ENCODE data around the gene SAMD4A.

SAMD4A gene

DNA sequence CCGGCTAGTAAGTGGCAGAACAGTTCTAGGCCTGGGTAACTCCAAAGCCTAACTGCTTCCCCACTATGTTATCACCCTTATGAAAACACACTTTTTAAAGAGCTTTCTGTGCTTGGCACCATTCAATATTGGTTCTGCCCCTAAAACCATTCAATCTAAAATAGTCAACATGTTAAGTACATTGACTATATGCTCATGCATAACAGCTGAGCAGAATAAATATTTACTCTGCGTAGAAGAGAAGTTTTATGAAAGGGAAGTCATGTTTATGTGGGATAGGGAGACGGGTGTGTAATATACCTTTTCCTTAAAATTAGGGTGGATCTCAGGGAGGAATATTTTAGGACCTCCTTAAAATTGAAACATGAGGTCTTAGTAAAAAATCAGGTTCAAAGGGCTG is 80.5 kb downstream of the SAMD4A start:
- in situ Hi-C loops (cut with MboI; ENCODE audit: low pct_unique_long_range_greater_than_20kb, low sequenced_read_pairs, unreplicated experiment), result no loop called here
- TF ChIP-seq, protein P1, sequence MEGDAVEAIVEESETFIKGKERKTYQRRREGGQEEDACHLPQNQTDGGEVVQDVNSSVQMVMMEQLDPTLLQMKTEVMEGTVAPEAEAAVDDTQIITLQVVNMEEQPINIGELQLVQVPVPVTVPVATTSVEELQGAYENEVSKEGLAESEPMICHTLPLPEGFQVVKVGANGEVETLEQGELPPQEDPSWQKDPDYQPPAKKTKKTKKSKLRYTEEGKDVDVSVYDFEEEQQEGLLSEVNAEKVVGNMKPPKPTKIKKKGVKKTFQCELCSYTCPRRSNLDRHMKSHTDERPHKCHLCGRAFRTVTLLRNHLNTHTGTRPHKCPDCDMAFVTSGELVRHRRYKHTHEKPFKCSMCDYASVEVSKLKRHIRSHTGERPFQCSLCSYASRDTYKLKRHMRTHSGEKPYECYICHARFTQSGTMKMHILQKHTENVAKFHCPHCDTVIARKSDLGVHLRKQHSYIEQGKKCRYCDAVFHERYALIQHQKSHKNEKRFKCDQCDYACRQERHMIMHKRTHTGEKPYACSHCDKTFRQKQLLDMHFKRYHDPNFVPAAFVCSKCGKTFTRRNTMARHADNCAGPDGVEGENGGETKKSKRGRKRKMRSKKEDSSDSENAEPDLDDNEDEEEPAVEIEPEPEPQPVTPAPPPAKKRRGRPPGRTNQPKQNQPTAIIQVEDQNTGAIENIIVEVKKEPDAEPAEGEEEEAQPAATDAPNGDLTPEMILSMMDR (IDR thresholded peaks at IDR 0.05; ENCODE audit: extremely low read depth, insufficient read depth, missing control alignments), result no peak
- DNase-seq (ENCODE audit: low spot score), result no peak

- in situ Hi-C loops (cut with MboI; ENCODE audit: low pct_unique_long_range_greater_than_20kb, low sequenced_read_pairs, unreplicated experiment), result no loop called here
- TF ChIP-seq, protein P1 (IDR thresholded peaks at IDR 0.05; ENCODE audit: extremely low read depth, insufficient read depth, missing control alignments), result no peak
- DNase-seq (ENCODE audit: low spot score), result no peak
Measured at GRCh38 chr14:54649056-54649455, 82.1 kb downstream of the SAMD4A start.

DNA sequence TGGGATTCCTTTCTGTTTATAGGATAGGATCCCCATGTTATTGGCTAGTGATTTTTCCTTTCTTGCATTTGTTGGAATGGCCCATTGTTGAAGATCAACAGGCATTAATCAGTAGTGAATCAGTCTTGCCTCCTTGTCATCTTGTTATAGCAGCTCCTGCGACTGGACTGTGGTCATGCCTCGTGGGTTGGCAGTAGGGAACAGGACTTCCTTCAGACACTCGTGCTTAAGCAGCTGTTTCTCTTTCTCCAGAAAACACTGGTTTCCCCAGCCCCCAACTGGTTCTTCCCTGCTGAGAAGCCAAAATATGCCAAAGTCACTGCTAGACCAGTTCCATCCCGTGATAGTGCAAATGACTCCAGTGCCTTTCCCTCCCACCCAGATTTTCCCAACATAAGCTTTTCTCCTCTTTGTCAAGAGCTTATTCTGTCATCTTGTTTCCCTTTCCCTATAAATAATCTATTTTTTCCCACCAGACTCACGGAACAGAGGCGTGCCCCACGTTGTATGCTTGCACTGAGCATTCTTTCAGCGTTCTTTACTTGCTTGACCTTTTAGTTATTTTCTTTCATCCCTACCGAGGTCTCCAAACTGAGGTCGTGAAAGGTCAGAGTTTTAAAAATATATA is 83.5 kb downstream of the SAMD4A start:
- TF ChIP-seq, protein P1 (IDR thresholded peaks at IDR 0.05; ENCODE audit: extremely low read depth, insufficient read depth, missing control alignments), result no peak
- in situ Hi-C loops (cut with MboI; ENCODE audit: low pct_unique_long_range_greater_than_20kb, low sequenced_read_pairs, unreplicated experiment), result no loop called here
- no peak for DNase-seq (ENCODE audit: low spot score)

- TF ChIP-seq, protein P1 (IDR thresholded peaks at IDR 0.05; ENCODE audit: extremely low read depth, insufficient read depth, missing control alignments), result no peak
- in situ Hi-C loops (cut with MboI; ENCODE audit: low pct_unique_long_range_greater_than_20kb, low sequenced_read_pairs, unreplicated experiment), result no loop called here
Measured at GRCh38 chr14:54650959-54651351, 84.0 kb downstream of the SAMD4A start.

GRCh38 chr14:54651649-54652048 is 84.7 kb downstream of the SAMD4A start:
- DNase-seq (ENCODE audit: low spot score), result no peak
- in situ Hi-C loops (cut with MboI; ENCODE audit: low pct_unique_long_range_greater_than_20kb, low sequenced_read_pairs, unreplicated experiment), result no loop called here
- TF ChIP-seq, protein P1 (IDR thresholded peaks at IDR 0.05; ENCODE audit: extremely low read depth, insufficient read depth, missing control alignments), result no peak

More at GRCh38 chr14:54650959-54651351, 84.0 kb downstream of the SAMD4A start:
- DNase-seq (ENCODE audit: low spot score), result no peak

GRCh38 chr14:54652188-54652587 is 85.3 kb downstream of the SAMD4A start:
- TF ChIP-seq, protein P1 (IDR thresholded peaks at IDR 0.05; ENCODE audit: extremely low read depth, insufficient read depth, missing control alignments), result no peak
- DNase-seq (ENCODE audit: low spot score), result no peak
- in situ Hi-C loops (cut with MboI; ENCODE audit: low pct_unique_long_range_greater_than_20kb, low sequenced_read_pairs, unreplicated experiment), result no loop called here
